CD4-positive, alpha-beta T cell (primary cell): ENCODE results near the gene PARD3B. TPM values are rescaled to one million over a fixed set of nuclear protein-coding genes. Genes with fewer than 3 reads are reported as not detected.

Source experiments
- ATAC-seq: fragments of 200-7000 bp; cut with Tn5 transposase; one replicate; pipeline ENCODE4 v1.10.0; 2022; ENCODE audit warnings: mild to moderate bottlenecking; ENCODE audit not compliant: poor library complexity
- CTCF ChIA-PET: fragments of 350-600 bp; sonication (Branson Sonifier 250); formaldehyde crosslinking; loops from one replicate; lab custom pipeline; 2021; ENCODE audit warnings: antibody characterized with exemption, inconsistent platforms; lab: Charles Lee
- POLR2A ChIA-PET: fragments of 350-600 bp; sonication (Branson Sonifier 250); formaldehyde crosslinking; loops from one replicate; lab custom pipeline; 2021; ENCODE audit warnings: antibody characterized with exemption, inconsistent platforms; lab: Charles Lee
- DNase-seq, 14 experiments: peaks; one replicate each; pipeline ENCODE4 v3.0.0-alpha.2; 2013 to 2020; ENCODE audit warnings: mixed read lengths in 2 of 14
- H3K27ac ChIP-seq, 2 donors: one replicate each; pipeline versions ENCODE4 v1.5.1 to v1.7.0; 2013; ENCODE audit warnings: low read length in 2 of 2, low read depth in 1 of 2, mild to moderate bottlenecking in 1 of 2
- H3K27me3 ChIP-seq, 2 experiments: 1 replicate in 1 of 2; 2 replicates in 1 of 2; pipeline versions ENCODE4 v1.6.1 to v1.7.0; 2013; ENCODE audit warnings: low read length in 2 of 2, control low read depth in 1 of 2, mild to moderate bottlenecking in 1 of 2, moderate library complexity in 1 of 2; ENCODE audit not compliant: insufficient read depth in 2 of 2, control insufficient read depth in 1 of 2
- H3K36me3 ChIP-seq: one replicate; pipeline ENCODE4 v1.6.1; 2013; ENCODE audit warnings: low read length, control low read depth; ENCODE audit not compliant: insufficient read depth
- H3K4me1 ChIP-seq: one replicate; pipeline ENCODE4 v1.6.1; 2013; ENCODE audit warnings: low read length, control low read depth; ENCODE audit not compliant: insufficient read depth
- H3K4me3 ChIP-seq: one replicate; pipeline ENCODE4 v1.5.1; 2013; ENCODE audit warnings: mild to moderate bottlenecking, low read length, moderate library complexity
- H3K9me3 ChIP-seq, 2 experiments: 1 replicate in 1 of 2; 2 replicates in 1 of 2; pipeline versions ENCODE4 v1.6.1 to v1.7.0; 2013; ENCODE audit warnings: low read length in 2 of 2, mild to moderate bottlenecking in 2 of 2, control low read depth in 1 of 2, moderate library complexity in 1 of 2; ENCODE audit not compliant: control insufficient read depth in 1 of 2, insufficient read depth in 1 of 2
- H3K27ac Mint-ChIP-seq: one replicate; pipeline ENCODE4 v1.8.0; 2020; ENCODE audit warnings: mixed read lengths
- H3K27me3 Mint-ChIP-seq: one replicate; pipeline ENCODE4 v1.8.0; 2021; ENCODE audit warnings: mixed read lengths
- H3K36me3 Mint-ChIP-seq: one replicate; pipeline ENCODE4 v1.8.0; 2021; ENCODE audit warnings: low read depth, mixed read lengths
- H3K4me1 Mint-ChIP-seq: one replicate; pipeline ENCODE4 v1.8.0; 2021; ENCODE audit warnings: low read depth, mixed read lengths
- H3K4me3 Mint-ChIP-seq: one replicate; pipeline ENCODE4 v1.8.0; 2020; ENCODE audit warnings: mild to moderate bottlenecking, mixed read lengths
- H3K9me3 Mint-ChIP-seq: one replicate; pipeline ENCODE4 v1.8.0; 2020; ENCODE audit warnings: mixed read lengths
- intact Hi-C, 2 experiments: fragments of 100-400 bp; cut with DNase I in 1 of 2; cut with micrococcal nuclease in 1 of 2; formaldehyde crosslinking; loops; one replicate each; pipeline versions ENCODE4 v1.15.1 to v1.9.0; 2023 to 2025; cut with DNase I, micrococcal nuclease
- total RNA-seq, 174 experiments: library from RNA in 2 of 174; stranded (reverse) in 2 of 174; gene quantifications; one replicate each; pipeline ENCODE4 v1.2.3 and lab custom pipeline; 2021 to 2026
- TF ChIP-seq, protein P1 (sequence below): fragments of 200-600 bp; IDR thresholded peaks from one replicate; pipeline ENCODE4 v1.8.0; 2022; ENCODE audit warnings: antibody characterized with exemption, mild to moderate bottlenecking

The PARD3B gene
- total RNA-seq, 2 experiments from 2014 or later: 0.87 to 1.9 TPM

DNA sequence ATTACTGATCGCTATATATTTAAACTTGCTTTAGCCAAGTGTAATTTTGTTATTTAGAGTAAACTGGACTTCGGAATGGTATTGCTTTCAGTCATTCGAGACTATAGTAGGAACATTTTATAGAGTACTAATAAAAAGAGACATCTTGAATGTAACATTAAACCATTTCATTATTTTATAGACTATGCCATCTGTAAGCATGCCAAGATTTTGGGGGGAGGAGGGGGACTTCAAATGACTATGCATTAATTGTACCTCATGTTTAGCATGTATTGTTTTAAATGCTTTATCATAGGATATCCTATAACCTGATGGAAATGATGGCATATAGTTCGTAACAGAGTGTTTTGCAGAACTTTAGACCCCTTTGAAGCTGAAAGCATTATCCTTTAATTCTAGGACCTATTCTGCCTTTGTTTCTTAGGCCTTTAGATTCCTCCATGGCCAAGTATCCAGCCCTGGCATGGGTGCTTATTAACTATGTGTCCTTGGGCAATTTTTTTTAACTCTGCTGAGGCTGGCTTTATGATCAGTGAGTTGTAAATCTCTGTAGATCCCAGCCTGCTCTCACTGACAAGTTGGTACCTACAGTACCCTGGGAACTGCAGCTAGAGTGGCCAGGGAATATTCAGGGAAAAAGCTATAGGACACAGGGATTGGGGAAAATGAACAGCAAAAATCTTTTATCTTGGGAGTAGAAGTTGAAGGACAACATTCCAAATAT, 93.4 kb downstream of the PARD3B start:
- Mint-ChIP-seq H3K27ac (no peak overlapping the region), H3K36me3 (no peaks in the 10 kb centered on the region), H3K4me1 (no peaks in the 10 kb centered on the region), H3K27me3 (peaks cover 5% of the 10 kb centered on the region), H3K4me3 (no peak overlapping the region), H3K9me3 (no peaks in the 10 kb centered on the region)
- Histone ChIP-seq H3K27ac (no peak overlapping the region), H3K27me3 (no peaks in the 10 kb centered on the region), H3K4me1 (no peaks in the 10 kb centered on the region), H3K36me3 (no peaks in the 10 kb centered on the region), H3K9me3 (no peaks in the 10 kb centered on the region), H3K4me3 (no peak overlapping the region)
- intact Hi-C loops: no loop called here
- CTCF ChIA-PET: no interaction called here
- POLR2A ChIA-PET: no interaction called here
- no peak for DNase-seq
- no peak for ATAC-seq
- TF ChIP-seq, protein P1, sequence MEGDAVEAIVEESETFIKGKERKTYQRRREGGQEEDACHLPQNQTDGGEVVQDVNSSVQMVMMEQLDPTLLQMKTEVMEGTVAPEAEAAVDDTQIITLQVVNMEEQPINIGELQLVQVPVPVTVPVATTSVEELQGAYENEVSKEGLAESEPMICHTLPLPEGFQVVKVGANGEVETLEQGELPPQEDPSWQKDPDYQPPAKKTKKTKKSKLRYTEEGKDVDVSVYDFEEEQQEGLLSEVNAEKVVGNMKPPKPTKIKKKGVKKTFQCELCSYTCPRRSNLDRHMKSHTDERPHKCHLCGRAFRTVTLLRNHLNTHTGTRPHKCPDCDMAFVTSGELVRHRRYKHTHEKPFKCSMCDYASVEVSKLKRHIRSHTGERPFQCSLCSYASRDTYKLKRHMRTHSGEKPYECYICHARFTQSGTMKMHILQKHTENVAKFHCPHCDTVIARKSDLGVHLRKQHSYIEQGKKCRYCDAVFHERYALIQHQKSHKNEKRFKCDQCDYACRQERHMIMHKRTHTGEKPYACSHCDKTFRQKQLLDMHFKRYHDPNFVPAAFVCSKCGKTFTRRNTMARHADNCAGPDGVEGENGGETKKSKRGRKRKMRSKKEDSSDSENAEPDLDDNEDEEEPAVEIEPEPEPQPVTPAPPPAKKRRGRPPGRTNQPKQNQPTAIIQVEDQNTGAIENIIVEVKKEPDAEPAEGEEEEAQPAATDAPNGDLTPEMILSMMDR: no peak

DNA sequence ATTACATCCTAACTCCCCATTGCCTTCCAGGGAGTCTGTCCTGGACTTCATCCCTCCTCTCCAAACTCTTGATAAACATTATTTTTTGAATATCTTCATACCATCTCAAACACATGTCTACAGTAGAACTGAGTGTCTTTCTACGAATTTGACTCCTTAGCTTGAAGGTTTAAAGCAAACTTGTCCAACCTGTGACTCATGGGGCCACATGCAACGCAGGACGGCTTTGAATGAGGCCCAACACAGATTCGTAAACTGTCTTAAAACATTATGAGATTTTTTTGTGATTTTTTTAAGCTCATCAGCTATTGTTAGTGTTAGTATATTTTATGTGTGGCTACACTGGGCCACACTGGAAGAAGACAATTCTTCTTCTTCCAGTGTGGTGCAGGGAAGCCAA, 98.1 kb downstream of the PARD3B start:
- CTCF ChIA-PET: no interaction called here
- intact Hi-C loops: no loop called here
- H3K9me3 ChIP-seq: no peaks in the 10 kb centered on the region
- H3K4me3 ChIP-seq: no peak overlapping the region
- TF ChIP-seq, protein P1: no peak
- no peaks in the 10 kb centered on the region for H3K36me3 Mint-ChIP-seq
- no peaks in the 10 kb centered on the region for H3K9me3 Mint-ChIP-seq
- H3K27me3 ChIP-seq: no peaks in the 10 kb centered on the region
- no peak for DNase-seq
- no peak overlapping the region for H3K4me3 Mint-ChIP-seq
- no peaks in the 10 kb centered on the region for H3K4me1 ChIP-seq
- H3K36me3 ChIP-seq: no peaks in the 10 kb centered on the region
- POLR2A ChIA-PET: interaction anchor here (1.0 kb wide), 1 partner anchor 45 kb away, joined by 3 read pairs; no protein-coding TSS in a partner anchor
- H3K27me3 Mint-ChIP-seq: no peaks in the 10 kb centered on the region
- no peak overlapping the region for H3K27ac ChIP-seq
- no peaks in the 10 kb centered on the region for H3K4me1 Mint-ChIP-seq
- no peak overlapping the region for H3K27ac Mint-ChIP-seq
- no peak for ATAC-seq

DNA sequence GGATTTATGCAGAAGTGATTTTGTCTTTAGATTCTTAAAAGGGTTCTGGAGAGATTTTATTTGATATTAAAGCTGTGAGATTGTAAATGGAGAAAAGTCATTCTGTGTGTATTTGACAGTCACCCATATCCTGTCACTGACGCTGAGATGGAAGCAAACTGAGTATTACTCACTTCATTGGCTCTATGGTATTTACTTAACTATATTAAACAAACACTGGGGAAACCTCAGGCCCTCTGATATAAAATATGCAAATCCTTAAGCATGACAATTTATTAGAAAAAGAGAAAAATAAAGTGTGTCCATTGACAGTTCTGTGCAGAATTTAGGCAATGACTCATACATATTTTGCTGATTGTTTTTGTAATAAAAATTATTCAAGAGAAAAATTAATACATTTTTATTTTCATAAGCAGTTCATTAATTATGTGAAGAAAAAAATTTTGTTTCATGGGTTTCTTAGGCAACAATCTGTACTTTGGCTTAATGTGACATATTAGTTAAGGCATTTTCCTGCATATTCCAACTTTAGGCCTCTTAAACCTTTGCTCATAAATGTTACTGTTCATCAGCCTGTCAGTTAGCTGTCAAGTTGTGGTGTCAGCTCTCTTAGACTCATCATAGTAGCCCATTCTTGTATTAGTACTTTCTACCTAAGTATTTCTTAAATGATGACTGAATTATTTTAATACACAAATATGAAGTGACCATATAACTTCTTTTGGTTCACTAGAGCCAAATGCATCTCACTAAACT, 99.9 kb downstream of the PARD3B start:
- Histone ChIP-seq H3K27ac (no peak overlapping the region), H3K4me1 (no peaks in the 10 kb centered on the region), H3K27me3 (no peaks in the 10 kb centered on the region), H3K36me3 (no peaks in the 10 kb centered on the region), H3K4me3 (no peak overlapping the region), H3K9me3 (no peaks in the 10 kb centered on the region)
- H3K4me1 Mint-ChIP-seq: no peaks in the 10 kb centered on the region
- DNase-seq (no peak), ATAC-seq (no peak)
- no peak overlapping the region for H3K27ac Mint-ChIP-seq
- TF ChIP-seq, protein P1: no peak
- intact Hi-C loops: no loop called here
- H3K9me3 Mint-ChIP-seq: no peaks in the 10 kb centered on the region
- H3K36me3 Mint-ChIP-seq: no peaks in the 10 kb centered on the region
- no peaks in the 10 kb centered on the region for H3K27me3 Mint-ChIP-seq
- ChIA-PET CTCF (interaction anchor here (0.7 kb wide), 1 partner anchor 10 kb away, joined by 3 read pairs; no protein-coding TSS in a partner anchor), POLR2A (no interaction called here)
- no peak overlapping the region for H3K4me3 Mint-ChIP-seq
